Astrocyte (in vitro differentiated cells and primary cell): ENCODE results near the gene NKAIN1.

Experiments used
- CTCF ChIP-seq: IDR thresholded peaks from 2 replicates; pipeline ENCODE4 v1.5.1; 2011; ENCODE audit warnings: low read depth, mild to moderate bottlenecking, inconsistent platforms, low read length, moderate library complexity; ENCODE audit not compliant: insufficient read depth
- EZH2 ChIP-seq: IDR thresholded peaks from 2 replicates; pipeline ENCODE4 v1.6.1; 2012; ENCODE audit warnings: mild to moderate bottlenecking, low read length, inconsistent platforms; ENCODE audit not compliant: insufficient read depth

GRCh38 chr1:31239653-31240241 is at the start of gene NKAIN1:
- TF ChIP-seq EZH2 (no peak), CTCF (no peak)
